ENCODE measurements around the gene MYO7B.

The MYO7B gene

DNA sequence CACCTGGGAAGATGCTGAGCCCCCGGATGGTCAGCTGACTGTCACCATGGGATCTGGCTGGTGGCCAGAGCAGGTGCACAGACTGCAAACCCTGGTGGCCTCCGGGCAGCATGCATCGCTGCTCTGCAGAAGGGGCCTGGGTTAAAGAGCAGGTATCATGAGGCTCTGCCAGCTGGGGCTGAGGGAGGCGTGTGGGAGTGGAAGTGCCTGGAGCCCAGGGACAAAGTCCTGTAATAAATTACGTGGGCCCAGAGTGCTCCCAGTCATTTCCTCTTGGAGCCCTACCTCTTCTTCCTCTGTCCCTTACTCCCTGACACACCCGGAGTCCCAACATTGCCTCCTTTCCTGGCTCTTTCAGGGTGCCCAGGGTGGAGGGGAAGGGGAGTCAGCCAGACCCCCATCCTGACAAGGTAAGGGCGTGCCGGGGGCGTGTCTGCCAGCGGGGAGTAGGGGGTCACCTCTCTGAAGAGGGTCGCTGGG is at the start of gene MYO7B:
TSS of gene MYO7B (plus strand) at position 262 of the 480 bp plus-strand sequence. CDS start 24,040 bp downstream, outside the sequence.
- ATAC-seq (ENCODE audit: insufficient read depth, low read depth) (no peak), DNase-seq (no peak)
- H3K9me3 ChIP-seq (ENCODE audit: insufficient read depth, low read length, severe bottlenecking) = no peaks in the 10 kb centered on the region
- no peak for TF ChIP-seq CTCF (IDR thresholded peaks at IDR 0.05; ENCODE audit: borderline replicate concordance, extremely low read depth, low read length, poor library complexity, severe bottlenecking)
- TF ChIP-seq EZH2 (IDR thresholded peaks at IDR 0.05; ENCODE audit: borderline replicate concordance, low read depth, low read length, severe bottlenecking) = no peak
- H3K79me2 ChIP-seq (ENCODE audit: insufficient read depth, low read length) = no peaks in the 10 kb centered on the region
- no peak within 1 kb of the TSS for H3K4me2 ChIP-seq (ENCODE audit: insufficient read depth, low read length)
- no peaks in the 10 kb centered on the region for H3K27me3 ChIP-seq (ENCODE audit: insufficient read depth, low read length, poor library complexity)
- no peak within 1 kb of the TSS for H3K27ac ChIP-seq (ENCODE audit: low read length)
- no peaks in the 10 kb centered on the region for H3K36me3 ChIP-seq (ENCODE audit: insufficient read depth, low read length)
- no peaks in the 10 kb centered on the region for H3K4me1 ChIP-seq (ENCODE audit: insufficient read depth, low read length)
- H4K20me1 ChIP-seq (ENCODE audit: insufficient read depth, low read length) = no peaks in the 10 kb centered on the region
- H2AFZ ChIP-seq (ENCODE audit: low read depth, low read length) = no peak within 1 kb of the TSS
- no peak within 1 kb of the TSS for H3K4me3 ChIP-seq (ENCODE audit: low read depth in 1 of 2, low read length in 2 of 2)
- no peak within 1 kb of the TSS for H3K9ac ChIP-seq (ENCODE audit: low read depth, low read length)

DNA sequence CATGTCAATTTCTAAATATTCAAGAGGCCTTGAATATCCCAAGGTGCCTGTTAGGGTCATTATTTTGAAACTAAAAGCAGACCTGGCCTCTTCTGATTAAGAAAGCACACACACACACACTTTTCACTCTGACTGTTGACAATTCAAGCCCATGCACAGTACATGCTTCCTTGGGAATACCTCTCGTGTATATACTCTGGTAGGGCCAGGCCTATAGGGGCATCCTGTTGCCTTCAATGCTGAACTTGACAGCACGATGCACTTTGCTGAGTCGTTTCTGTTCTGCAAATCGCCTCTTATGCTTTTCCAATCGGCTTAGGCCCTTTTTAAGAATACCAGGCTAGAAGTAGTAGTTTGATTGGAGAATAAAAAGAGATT is 49.8 kb upstream of the MYO7B start:
- DNase-seq (no peak), ATAC-seq (ENCODE audit: insufficient read depth, low read depth) (no peak)
- TF ChIP-seq CTCF (IDR thresholded peaks at IDR 0.05; ENCODE audit: borderline replicate concordance, extremely low read depth, low read length, poor library complexity, severe bottlenecking) (no peak), EZH2 (IDR thresholded peaks at IDR 0.05; ENCODE audit: borderline replicate concordance, low read depth, low read length, severe bottlenecking) (no peak)
- no peaks in the 10 kb centered on the region for H3K9me3 ChIP-seq (ENCODE audit: insufficient read depth, low read length, severe bottlenecking)
- H3K27ac ChIP-seq (ENCODE audit: low read length) = no peak overlapping the region
- no peaks in the 10 kb centered on the region; the same call in 1 of the 2 replicates for H3K79me2 ChIP-seq (ENCODE audit: insufficient read depth, low read length)
- peaks cover 97% of the 10 kb centered on the region for H3K36me3 ChIP-seq (ENCODE audit: insufficient read depth, low read length)
- H3K4me3 ChIP-seq (ENCODE audit: low read depth in 1 of 2, low read length in 2 of 2) = no peak overlapping the region
- no peak overlapping the region for H3K9ac ChIP-seq (ENCODE audit: low read depth, low read length)
- no peaks in the 10 kb centered on the region for H3K27me3 ChIP-seq (ENCODE audit: insufficient read depth, low read length, poor library complexity)
- H3K4me2 ChIP-seq (ENCODE audit: insufficient read depth, low read length) = no peak overlapping the region
- no peaks in the 10 kb centered on the region for H3K4me1 ChIP-seq (ENCODE audit: insufficient read depth, low read length)
- no peak overlapping the region for H2AFZ ChIP-seq (ENCODE audit: low read depth, low read length)
- peaks cover 11% of the 10 kb centered on the region; the same call in 1 of the 2 replicates for H4K20me1 ChIP-seq (ENCODE audit: insufficient read depth, low read length)

- TF ChIP-seq CTCF (IDR thresholded peaks at IDR 0.05; ENCODE audit: borderline replicate concordance, extremely low read depth, low read length, poor library complexity, severe bottlenecking) (no peak), EZH2 (IDR thresholded peaks at IDR 0.05; ENCODE audit: borderline replicate concordance, low read depth, low read length, severe bottlenecking) (no peak)
- DNase-seq (no peak), ATAC-seq (ENCODE audit: insufficient read depth, low read depth) (no peak)
- Histone ChIP-seq H3K27me3 (ENCODE audit: insufficient read depth, low read length, poor library complexity) (no peaks in the 10 kb centered on the region), H3K27ac (ENCODE audit: low read length) (no peak overlapping the region), H3K4me3 (ENCODE audit: low read depth in 1 of 2, low read length in 2 of 2) (no peak overlapping the region), H3K79me2 (ENCODE audit: insufficient read depth, low read length) (no peaks in the 10 kb centered on the region; the same call in 1 of the 2 replicates), H3K9ac (ENCODE audit: low read depth, low read length) (no peak overlapping the region), H3K4me1 (ENCODE audit: insufficient read depth, low read length) (no peaks in the 10 kb centered on the region), H3K36me3 (ENCODE audit: insufficient read depth, low read length) (peaks cover 97% of the 10 kb centered on the region), H2AFZ (ENCODE audit: low read depth, low read length) (no peak overlapping the region), H4K20me1 (ENCODE audit: insufficient read depth, low read length) (peaks cover 11% of the 10 kb centered on the region; the same call in 1 of the 2 replicates), H3K4me2 (ENCODE audit: insufficient read depth, low read length) (no peak overlapping the region), H3K9me3 (ENCODE audit: insufficient read depth, low read length, severe bottlenecking) (no peaks in the 10 kb centered on the region)
Observed at GRCh38 chr2:127486247-127487058, 49.0 kb upstream of the MYO7B start.
